NCI-H1694 (cell line): ENCODE measurements around the gene ADA.

Experiments used
- DNase-seq: peaks from one replicate; lab custom pipeline; 2025; lab: John Stamatoyannopoulos, UW

Gene ADA

GRCh38 chr20:44580581-44581268 lies 70.8 kb downstream of the ADA start:
- no peak for DNase-seq

- no peak for DNase-seq
Observed at GRCh38 chr20:44579313-44580081, 72.0 kb downstream of the ADA start.

GRCh38 chr20:44576297-44576696 lies 75.2 kb downstream of the ADA start:
- no peak for DNase-seq

- no peak for DNase-seq
Observed at GRCh38 chr20:44574372-44574771, 77.1 kb downstream of the ADA start.

GRCh38 chr20:44573501-44573869 lies 78.0 kb downstream of the ADA start:
- DNase-seq, result no peak

GRCh38 chr20:44572551-44573500 lies 78.7 kb downstream of the ADA start:
- no peak for DNase-seq

GRCh38 chr20:44571362-44571988 lies 80.0 kb downstream of the ADA start:
- no peak for DNase-seq

- DNase-seq, result no peak
Observed at GRCh38 chr20:44570367-44570766, 81.1 kb downstream of the ADA start.
